Measurements from ENCODE around the gene CP.

GRCh38 chr3:149266736-149267135 is 45.1 kb upstream of the CP start:
- TF ChIP-seq, protein P1, sequence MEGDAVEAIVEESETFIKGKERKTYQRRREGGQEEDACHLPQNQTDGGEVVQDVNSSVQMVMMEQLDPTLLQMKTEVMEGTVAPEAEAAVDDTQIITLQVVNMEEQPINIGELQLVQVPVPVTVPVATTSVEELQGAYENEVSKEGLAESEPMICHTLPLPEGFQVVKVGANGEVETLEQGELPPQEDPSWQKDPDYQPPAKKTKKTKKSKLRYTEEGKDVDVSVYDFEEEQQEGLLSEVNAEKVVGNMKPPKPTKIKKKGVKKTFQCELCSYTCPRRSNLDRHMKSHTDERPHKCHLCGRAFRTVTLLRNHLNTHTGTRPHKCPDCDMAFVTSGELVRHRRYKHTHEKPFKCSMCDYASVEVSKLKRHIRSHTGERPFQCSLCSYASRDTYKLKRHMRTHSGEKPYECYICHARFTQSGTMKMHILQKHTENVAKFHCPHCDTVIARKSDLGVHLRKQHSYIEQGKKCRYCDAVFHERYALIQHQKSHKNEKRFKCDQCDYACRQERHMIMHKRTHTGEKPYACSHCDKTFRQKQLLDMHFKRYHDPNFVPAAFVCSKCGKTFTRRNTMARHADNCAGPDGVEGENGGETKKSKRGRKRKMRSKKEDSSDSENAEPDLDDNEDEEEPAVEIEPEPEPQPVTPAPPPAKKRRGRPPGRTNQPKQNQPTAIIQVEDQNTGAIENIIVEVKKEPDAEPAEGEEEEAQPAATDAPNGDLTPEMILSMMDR (IDR thresholded peaks at IDR 0.05; ENCODE audit: insufficient read depth, low read depth, low read length) = no peak
- TF ChIP-seq EZH2 (IDR thresholded peaks at IDR 0.05; ENCODE audit: insufficient read depth, low read length) = no peak

Measured in astrocyte (in vitro differentiated cells and primary cell).